Uterus (tissue), 4 donors: ENCODE measurements around the gene BACH2. TPM values are rescaled to one million over a fixed set of nuclear protein-coding genes. Genes with fewer than 3 reads are reported as not detected.
A peak's percentile ranks its signal among the peaks of the same experiment; 100 is the strongest.

Source experiments
- DNase-seq, 2 donors: peaks; one replicate each; pipeline ENCODE4 v3.0.0-alpha.2; 2019 to 2020
- H3K27ac ChIP-seq, 2 donors: fragments of 200-600 bp; sonication (generic); 1 replicate in 1 of 2; 2 replicates in 1 of 2; pipeline ENCODE4 v1.5.1; 2016 to 2018
- H3K27me3 ChIP-seq, 2 donors: fragments of 200-600 bp; sonication (generic); one replicate each; pipeline ENCODE4 v1.5.1; 2018 to 2019; ENCODE audit warnings: control low read depth in 1 of 2
- H3K36me3 ChIP-seq, 2 donors: fragments of 200-600 bp; sonication (generic); one replicate each; pipeline ENCODE4 v1.5.1; 2019; ENCODE audit warnings: control low read depth in 1 of 2
- H3K4me1 ChIP-seq, 2 donors: fragments of 200-600 bp; sonication (generic); one replicate each; pipeline ENCODE4 v1.5.1; 2018 to 2019; ENCODE audit warnings: control low read depth in 1 of 2
- H3K4me3 ChIP-seq, 2 donors: fragments of 200-600 bp; sonication (generic); 1 replicate in 1 of 2; 2 replicates in 1 of 2; pipeline ENCODE4 v1.5.1; 2018 to 2019; ENCODE audit warnings: mild to moderate bottlenecking in 1 of 2
- H3K9me3 ChIP-seq, 2 donors: fragments of 200-600 bp; sonication (generic); one replicate each; pipeline ENCODE4 v1.5.1; 2019; ENCODE audit warnings: control low read depth in 1 of 2
- CTCF ChIP-seq, 4 experiments: fragments of 200-600 bp in 2 of 4; fragments of 450-650 bp in 2 of 4; sonication (generic) in 2 of 4; IDR thresholded peaks; one replicate each; pipeline ENCODE4 v1.5.1; 2016 to 2019; ENCODE audit warnings: antibody characterized with exemption in 4 of 4, mild to moderate bottlenecking in 2 of 4, moderate library complexity in 1 of 4
- POLR2A ChIP-seq, 2 donors: fragments of 450-650 bp; IDR thresholded peaks; one replicate each; pipeline ENCODE4 v1.6.1; 2016; ENCODE audit warnings: antibody characterized with exemption in 2 of 2, mild to moderate bottlenecking in 1 of 2, moderate library complexity in 1 of 2
- intact Hi-C: fragments of 100-400 bp; cut with DNase I; formaldehyde crosslinking; loops from one replicate; pipeline ENCODE4 v1.15.1; 2023; ENCODE audit warnings: low total_unique reads
- total RNA-seq, 4 donors: library from RNA; depleted of rRNA in 3 of 4; stranded (reverse); fragments of >200 nt in 3 of 4; gene quantifications; one replicate each; pipeline versions ENCODE4 v1.1.0 to v1.2.4, GENCODE V29; 2014 to 2023
- donor health status: DM: yes; HTN: yes; CAD: no.

Gene BACH2
- total RNA-seq, 4 donors from 2014 or later = 1.3 to 15.0 (median 9.7) TPM

- Histone ChIP-seq H3K27ac (peak overlapping the region in 1 of 2 donors; percentile 56), H3K27me3 (no peaks in the 10 kb centered on the region), H3K4me1 (peaks cover 0 to 3% of the 10 kb centered on the region in 2 donors), H3K9me3 (no peaks in the 10 kb centered on the region), H3K4me3 (no peak overlapping the region), H3K36me3 (no peaks in the 10 kb centered on the region)
- intact Hi-C loops = no loop called here
- TF ChIP-seq POLR2A (IDR thresholded peaks at IDR 0.05) = no peak
- no peak for TF ChIP-seq CTCF (IDR thresholded peaks at IDR 0.05)
- DNase-seq = no peak
Measured at GRCh38 chr6:90000864-90001731, 295.5 kb downstream of the BACH2 start.

- H3K36me3 ChIP-seq = no peaks in the 10 kb centered on the region
- H3K4me1 ChIP-seq = peaks cover 0 to 3% of the 10 kb centered on the region in 2 donors
- no peaks in the 10 kb centered on the region for H3K27me3 ChIP-seq
- intact Hi-C loops = no loop called here
- no peak for DNase-seq
- H3K4me3 ChIP-seq = no peak overlapping the region
- no peaks in the 10 kb centered on the region for H3K9me3 ChIP-seq
- H3K27ac ChIP-seq = peak overlapping the region; percentile 34 to 56
- no peak for TF ChIP-seq POLR2A (IDR thresholded peaks at IDR 0.05)
Measured at GRCh38 chr6:89999945-90000825, 296.5 kb downstream of the BACH2 start.

GRCh38 chr6:89999154-89999553 is 297.5 kb downstream of the BACH2 start:
- intact Hi-C loops = no loop called here
- peak; percentile 28 to 51 for DNase-seq
- H3K36me3 ChIP-seq = no peaks in the 10 kb centered on the region
- no peak for TF ChIP-seq CTCF (IDR thresholded peaks at IDR 0.05)
- no peak for TF ChIP-seq POLR2A (IDR thresholded peaks at IDR 0.05)
- no peaks in the 10 kb centered on the region for H3K27me3 ChIP-seq
- H3K4me1 ChIP-seq = peaks cover 0 to 3% of the 10 kb centered on the region in 2 donors
- H3K4me3 ChIP-seq = no peak overlapping the region
- H3K27ac ChIP-seq = no peak overlapping the region
- no peaks in the 10 kb centered on the region for H3K9me3 ChIP-seq

- Histone ChIP-seq H3K27ac (no peak overlapping the region), H3K4me1 (peaks cover 0 to 3% of the 10 kb centered on the region in 2 donors), H3K9me3 (no peaks in the 10 kb centered on the region), H3K36me3 (no peaks in the 10 kb centered on the region), H3K4me3 (no peak overlapping the region), H3K27me3 (no peaks in the 10 kb centered on the region)
- TF ChIP-seq POLR2A (IDR thresholded peaks at IDR 0.05) (no peak), CTCF (IDR thresholded peaks at IDR 0.05) (no peak)
- intact Hi-C loops = no loop called here
- DNase-seq = no peak
Measured at GRCh38 chr6:89997456-89998445, 298.9 kb downstream of the BACH2 start.

- no peak for DNase-seq
- TF ChIP-seq CTCF (IDR thresholded peaks at IDR 0.05) (no peak), POLR2A (IDR thresholded peaks at IDR 0.05) (no peak)
- Histone ChIP-seq H3K9me3 (no peaks in the 10 kb centered on the region), H3K27me3 (no peaks in the 10 kb centered on the region), H3K4me1 (peaks cover 0 to under 1% of the 10 kb centered on the region in 2 donors), H3K36me3 (no peaks in the 10 kb centered on the region), H3K27ac (no peak overlapping the region), H3K4me3 (no peak overlapping the region)
- intact Hi-C loops = no loop called here
Measured at GRCh38 chr6:89993411-89993810, 303.2 kb downstream of the BACH2 start.
